HG03565 (cell line): ENCODE data around the gene ZFYVE9.
"Not testable (repeated sequence)": the region's sequence is repeated elsewhere in the genome, so short reads cannot be mapped to it uniquely, and the experiment has no call there.

ENCODE experiments used
- ATAC-seq: cut with Tn5 transposase; IDR thresholded peaks from one replicate; pipeline ENCODE4 v1.9.1; 2021; ENCODE audit warnings: mild to moderate bottlenecking, moderate library complexity; ENCODE audit not compliant: unreplicated experiment

Gene ZFYVE9

DNA sequence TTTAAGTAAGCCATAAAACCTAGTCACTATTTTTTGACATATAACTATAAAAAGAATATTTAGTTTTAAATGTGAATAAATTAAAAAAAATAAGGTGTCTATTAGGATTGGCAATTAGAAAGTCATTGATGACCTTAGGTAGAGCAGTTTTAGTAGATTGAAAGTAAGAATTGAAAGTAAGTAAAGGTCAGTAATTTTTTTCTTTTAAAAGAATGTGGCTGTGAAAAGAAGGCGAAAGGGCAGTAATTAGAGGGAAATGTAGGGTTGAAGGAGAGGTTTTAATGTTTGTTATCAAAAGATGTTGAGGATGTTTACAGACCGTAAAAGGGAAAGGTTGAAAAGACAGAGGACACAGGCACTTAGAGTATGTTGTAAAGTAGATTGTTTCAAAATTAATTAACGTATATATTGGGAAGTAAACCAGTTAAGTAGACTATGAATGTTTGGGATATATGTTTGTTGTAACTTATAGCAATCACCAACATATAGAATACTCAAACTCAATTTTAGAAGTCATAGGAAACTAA is 41.0 kb downstream of the ZFYVE9 start:
- ATAC-seq, result no peak

- no peak for ATAC-seq
Measured at GRCh38 chr1:52186449-52186848, 44.6 kb downstream of the ZFYVE9 start.

GRCh38 chr1:52189898-52190480 is 48.1 kb downstream of the ZFYVE9 start:
- no peak for ATAC-seq

GRCh38 chr1:52190500-52191252 is 48.8 kb downstream of the ZFYVE9 start:
- ATAC-seq, result no peak

DNA sequence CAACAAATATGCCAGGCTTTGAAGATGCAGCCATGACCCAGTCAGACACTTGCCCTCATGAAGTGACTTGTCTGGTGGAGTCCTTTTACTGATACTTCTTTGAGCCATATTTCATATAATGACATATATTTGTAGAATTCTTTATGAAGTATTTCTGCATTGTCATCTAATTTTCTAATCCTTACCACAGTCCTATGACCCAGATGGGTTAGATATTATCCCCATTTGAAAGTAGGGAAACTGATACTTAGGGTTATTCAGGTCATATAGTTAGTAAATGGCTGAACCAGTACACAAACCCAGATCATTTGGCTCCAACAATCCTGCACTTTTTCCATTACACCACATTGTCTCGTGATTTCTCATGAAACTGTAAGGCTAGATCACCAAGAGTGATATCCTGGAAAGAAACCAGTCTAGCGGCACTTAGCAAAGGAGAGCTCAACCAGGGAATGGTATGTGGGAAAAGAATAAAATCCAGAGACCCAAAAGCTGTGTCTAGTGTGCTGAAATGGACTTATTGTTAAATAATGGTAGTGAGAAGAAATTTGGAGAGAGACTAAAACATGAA is 49.6 kb downstream of the ZFYVE9 start:
- ATAC-seq, result no peak

- no peak for ATAC-seq
Measured at GRCh38 chr1:52192024-52192423, 50.1 kb downstream of the ZFYVE9 start.

DNA sequence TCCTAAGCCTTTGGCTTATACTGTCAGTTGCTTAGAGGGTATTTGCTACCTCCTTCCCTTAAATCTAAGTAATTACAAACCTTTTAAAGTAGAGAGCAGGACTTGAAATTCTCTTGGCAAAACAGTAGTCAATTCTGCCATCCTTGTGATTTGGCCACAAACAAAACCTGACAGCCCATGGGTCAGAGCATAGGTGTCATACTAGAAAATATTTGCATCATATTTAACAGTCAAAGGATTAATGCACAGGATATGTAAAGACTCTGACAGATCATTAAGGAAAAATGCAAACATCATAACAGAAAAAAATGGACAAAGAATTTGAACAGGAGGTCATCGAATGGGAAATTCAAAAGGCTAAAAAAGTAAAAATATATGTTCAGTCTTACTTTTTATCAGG is 50.5 kb downstream of the ZFYVE9 start:
- ATAC-seq, result no peak

DNA sequence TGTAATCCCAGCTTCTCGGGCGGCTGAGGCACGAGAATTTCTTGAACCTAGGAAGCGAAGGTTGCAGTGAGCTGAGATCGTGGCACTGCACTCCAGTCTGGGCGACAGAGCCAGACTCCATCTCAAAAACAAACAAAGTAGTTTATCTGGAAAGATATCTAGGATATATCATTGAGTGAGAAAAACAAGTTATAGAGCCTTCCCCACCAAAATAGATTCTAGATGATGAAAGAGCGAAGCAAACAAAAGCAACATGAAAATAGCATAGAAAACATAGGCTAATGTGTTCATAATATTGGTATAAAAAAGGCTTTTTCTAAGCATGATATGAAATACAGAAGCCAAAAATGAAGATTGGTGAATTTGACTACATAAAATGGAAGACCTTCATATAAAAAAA is 52.1 kb downstream of the ZFYVE9 start:
- ATAC-seq, result no peak

- ATAC-seq, result no peak
Measured at GRCh38 chr1:52195161-52195560, 53.3 kb downstream of the ZFYVE9 start.

- no peak for ATAC-seq
Measured at GRCh38 chr1:52203935-52204625, 62.2 kb downstream of the ZFYVE9 start.

- no peak for ATAC-seq
Measured at GRCh38 chr1:52204696-52205095, 62.8 kb downstream of the ZFYVE9 start.

- ATAC-seq, result not testable (repeated sequence)
Measured at GRCh38 chr1:52206686-52207085, 64.8 kb downstream of the ZFYVE9 start.

- ATAC-seq, result no peak
Measured at GRCh38 chr1:52209429-52209828, 67.5 kb downstream of the ZFYVE9 start.

GRCh38 chr1:52210044-52210443 is 68.2 kb downstream of the ZFYVE9 start:
- ATAC-seq, result no peak

GRCh38 chr1:52216907-52217458 is 75.1 kb downstream of the ZFYVE9 start:
- ATAC-seq, result no peak

- ATAC-seq, result no peak
Measured at GRCh38 chr1:52225174-52225573, 83.3 kb downstream of the ZFYVE9 start.

DNA sequence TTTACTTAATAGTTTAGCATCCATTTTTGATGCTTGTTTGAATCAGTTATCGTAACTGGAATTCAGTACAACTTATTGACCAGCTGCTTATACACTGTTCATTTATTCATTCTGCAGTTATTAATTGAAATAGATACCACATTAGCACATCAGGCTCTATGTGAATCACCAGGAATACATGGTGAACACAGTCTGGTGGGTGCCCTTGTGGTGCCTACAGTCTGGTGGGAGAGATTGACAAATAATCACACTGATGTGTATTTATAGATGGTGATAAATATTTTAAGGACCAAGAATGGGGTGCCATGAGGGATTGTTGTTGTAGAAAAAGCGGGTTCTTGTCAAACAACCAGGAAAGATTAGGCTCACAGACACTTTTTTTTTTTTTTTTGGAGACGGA is 87.6 kb downstream of the ZFYVE9 start:
- no peak for ATAC-seq

DNA sequence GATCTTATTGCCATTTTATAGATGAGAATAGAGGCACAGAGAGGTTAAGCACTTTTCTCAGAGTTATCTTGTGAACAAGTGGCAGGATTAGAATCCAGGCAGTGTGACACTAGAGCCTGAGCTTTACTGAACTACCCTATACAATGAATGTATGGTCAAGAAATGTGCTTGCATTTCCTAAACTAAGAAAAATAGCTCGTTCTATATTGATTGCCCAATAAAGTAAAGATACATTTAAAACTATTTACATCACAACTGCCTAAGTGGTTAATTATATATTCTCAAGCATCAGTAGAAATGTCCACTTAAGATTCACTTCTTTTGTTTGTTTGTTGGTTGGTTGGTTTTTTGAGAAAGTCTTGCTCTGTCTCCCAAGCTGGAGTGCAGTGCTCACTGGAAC is 91.6 kb downstream of the ZFYVE9 start:
- ATAC-seq, result no peak

GRCh38 chr1:52234014-52234413 is 92.1 kb downstream of the ZFYVE9 start:
- no peak for ATAC-seq

DNA sequence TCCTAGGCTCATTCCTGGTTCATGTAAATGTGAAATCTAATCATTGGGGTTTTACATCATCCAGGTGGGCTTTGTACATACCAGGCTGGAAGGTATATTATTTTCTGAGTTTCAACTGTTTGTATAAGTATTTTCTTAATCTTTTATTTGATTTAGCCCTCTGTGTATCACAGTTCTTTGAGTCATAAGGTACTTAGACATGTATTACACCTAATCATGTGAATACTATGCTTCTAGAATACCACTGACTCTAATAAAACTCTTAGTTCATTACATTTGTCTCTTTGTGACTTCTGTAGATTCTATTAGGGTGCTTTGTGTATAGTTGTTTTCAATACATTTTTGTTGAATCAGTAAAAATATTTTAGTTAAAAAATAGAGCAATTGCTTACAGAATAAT is 92.8 kb downstream of the ZFYVE9 start:
- no peak for ATAC-seq

DNA sequence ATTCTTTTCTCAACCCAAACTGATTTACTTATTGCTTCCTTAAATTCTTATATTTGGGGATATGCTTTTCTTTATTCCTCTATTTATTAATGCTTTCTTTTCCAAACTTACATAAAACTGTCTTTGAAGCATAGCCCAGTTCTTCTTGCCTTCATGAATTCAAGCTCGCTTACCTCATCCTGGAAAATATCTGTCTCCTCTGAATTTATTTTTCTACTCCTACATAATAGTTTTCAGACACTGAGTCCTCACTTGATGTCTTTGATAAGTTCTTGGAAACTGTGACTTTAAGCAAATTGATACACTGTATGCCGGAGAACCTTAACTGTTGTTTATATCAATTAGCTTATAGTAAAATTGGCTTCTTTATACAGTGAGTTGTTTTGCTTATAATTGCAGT is 93.8 kb downstream of the ZFYVE9 start:
- ATAC-seq, result no peak
